HepG2 (cell line): ENCODE data around the gene HTR1E.

Experiments used
- EZH2 ChIP-seq: conservative IDR thresholded peaks from 2 replicates; pipeline ENCODE4 v1.6.1; 2012; ENCODE audit warnings: mild to moderate bottlenecking, low read depth, low read length, moderate library complexity
- HDAC2 ChIP-seq: sonication (generic); formaldehyde crosslinking; IDR thresholded peaks from 2 replicates; pipeline ENCODE4 v1.4.0; 2020; ENCODE audit warnings: missing genetic modification reagents
- JUND ChIP-seq: sonication (generic); formaldehyde crosslinking; IDR thresholded peaks from 2 replicates; pipeline ENCODE4 v1.8.0; 2022; ENCODE audit warnings: mild to moderate bottlenecking, missing genetic modification reagents
- MAZ ChIP-seq, 2 experiments: sonication (generic) in 1 of 2; formaldehyde crosslinking in 1 of 2; IDR thresholded peaks; 2 replicates each; pipeline versions ENCODE4 v1.5.0 to v1.6.1; 2012 to 2020; ENCODE audit warnings: low read depth in 2 of 2, mild to moderate bottlenecking in 2 of 2, borderline replicate concordance in 1 of 2, improper control_type of control experiment in 1 of 2, low read length in 1 of 2, missing genetic modification reagents in 1 of 2, moderate library complexity in 1 of 2
- MTA1 ChIP-seq: sonication (generic); formaldehyde crosslinking; IDR thresholded peaks from 2 replicates; pipeline ENCODE4 v1.4.0; 2020; ENCODE audit warnings: missing genetic modification reagents, mild to moderate bottlenecking, borderline replicate concordance
- POLR2AphosphoS5 ChIP-seq: IDR thresholded peaks from 2 replicates; pipeline ENCODE4 v1.6.1; 2012; ENCODE audit warnings: low read depth, low read length
- SMARCE1 ChIP-seq: fragments of 450-650 bp; IDR thresholded peaks from 2 replicates; pipeline ENCODE4 v1.6.1; 2017; ENCODE audit warnings: borderline replicate concordance
- U2AF1 ChIP-seq: fragments of 200-400 bp; formaldehyde crosslinking; optimal IDR thresholded peaks from 2 replicates; pipeline ENCODE3; 2017; ENCODE audit warnings: mild to moderate bottlenecking, low read depth, low read length
- ZBTB7B ChIP-seq: sonication (generic); formaldehyde crosslinking; IDR thresholded peaks from 2 replicates; pipeline ENCODE4 v1.4.0; 2020; ENCODE audit warnings: missing genetic modification reagents
- ZNF274 ChIP-seq: sonication (generic); formaldehyde crosslinking; IDR thresholded peaks from 2 replicates; pipeline ENCODE4 v1.5.1; 2020; ENCODE audit warnings: mild to moderate bottlenecking, missing genetic modification reagents
- TF ChIP-seq, protein P1 (sequence below): sonication (generic); formaldehyde crosslinking; IDR thresholded peaks from 2 replicates; pipeline ENCODE4 v1.4.0; 2020; ENCODE audit warnings: missing genetic modification reagents
- TF ChIP-seq, protein P2 (sequence below): sonication (generic); formaldehyde crosslinking; IDR thresholded peaks from 2 replicates; pipeline ENCODE4 v1.5.0; 2020; ENCODE audit warnings: mild to moderate bottlenecking, missing genetic modification reagents, moderate library complexity

DNA sequence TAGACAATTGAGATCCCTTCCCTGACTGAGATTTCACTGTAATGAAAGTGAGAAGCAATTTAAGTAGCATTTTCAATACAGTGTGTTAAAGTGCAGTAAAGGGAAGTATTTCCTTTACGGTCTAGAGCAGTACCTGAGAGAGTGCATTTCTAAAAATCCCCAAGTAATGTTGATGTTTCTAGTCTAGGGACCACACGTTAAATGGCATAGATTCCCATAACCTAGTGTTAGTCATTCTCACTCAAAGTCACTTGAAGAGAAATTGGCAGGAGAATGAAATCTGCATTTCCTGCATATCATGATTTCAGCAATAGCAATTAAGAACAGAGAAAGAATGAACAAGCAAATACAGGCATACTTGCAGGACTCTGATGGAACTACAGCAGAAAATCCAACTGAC lies 89.7 kb downstream of the HTR1E start:
- TF ChIP-seq, protein P1, sequence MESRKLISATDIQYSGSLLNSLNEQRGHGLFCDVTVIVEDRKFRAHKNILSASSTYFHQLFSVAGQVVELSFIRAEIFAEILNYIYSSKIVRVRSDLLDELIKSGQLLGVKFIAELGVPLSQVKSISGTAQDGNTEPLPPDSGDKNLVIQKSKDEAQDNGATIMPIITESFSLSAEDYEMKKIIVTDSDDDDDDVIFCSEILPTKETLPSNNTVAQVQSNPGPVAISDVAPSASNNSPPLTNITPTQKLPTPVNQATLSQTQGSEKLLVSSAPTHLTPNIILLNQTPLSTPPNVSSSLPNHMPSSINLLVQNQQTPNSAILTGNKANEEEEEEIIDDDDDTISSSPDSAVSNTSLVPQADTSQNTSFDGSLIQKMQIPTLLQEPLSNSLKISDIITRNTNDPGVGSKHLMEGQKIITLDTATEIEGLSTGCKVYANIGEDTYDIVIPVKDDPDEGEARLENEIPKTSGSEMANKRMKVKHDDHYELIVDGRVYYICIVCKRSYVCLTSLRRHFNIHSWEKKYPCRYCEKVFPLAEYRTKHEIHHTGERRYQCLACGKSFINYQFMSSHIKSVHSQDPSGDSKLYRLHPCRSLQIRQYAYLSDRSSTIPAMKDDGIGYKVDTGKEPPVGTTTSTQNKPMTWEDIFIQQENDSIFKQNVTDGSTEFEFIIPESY (CRISPR knock-in tag) = no peak
- no peak for TF ChIP-seq POLR2AphosphoS5
- TF ChIP-seq ZBTB7B (CRISPR knock-in tag) = no peak
- TF ChIP-seq, protein P2, sequence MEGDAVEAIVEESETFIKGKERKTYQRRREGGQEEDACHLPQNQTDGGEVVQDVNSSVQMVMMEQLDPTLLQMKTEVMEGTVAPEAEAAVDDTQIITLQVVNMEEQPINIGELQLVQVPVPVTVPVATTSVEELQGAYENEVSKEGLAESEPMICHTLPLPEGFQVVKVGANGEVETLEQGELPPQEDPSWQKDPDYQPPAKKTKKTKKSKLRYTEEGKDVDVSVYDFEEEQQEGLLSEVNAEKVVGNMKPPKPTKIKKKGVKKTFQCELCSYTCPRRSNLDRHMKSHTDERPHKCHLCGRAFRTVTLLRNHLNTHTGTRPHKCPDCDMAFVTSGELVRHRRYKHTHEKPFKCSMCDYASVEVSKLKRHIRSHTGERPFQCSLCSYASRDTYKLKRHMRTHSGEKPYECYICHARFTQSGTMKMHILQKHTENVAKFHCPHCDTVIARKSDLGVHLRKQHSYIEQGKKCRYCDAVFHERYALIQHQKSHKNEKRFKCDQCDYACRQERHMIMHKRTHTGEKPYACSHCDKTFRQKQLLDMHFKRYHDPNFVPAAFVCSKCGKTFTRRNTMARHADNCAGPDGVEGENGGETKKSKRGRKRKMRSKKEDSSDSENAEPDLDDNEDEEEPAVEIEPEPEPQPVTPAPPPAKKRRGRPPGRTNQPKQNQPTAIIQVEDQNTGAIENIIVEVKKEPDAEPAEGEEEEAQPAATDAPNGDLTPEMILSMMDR (CRISPR knock-in tag) = no peak
- TF ChIP-seq HDAC2 = no peak
- no peak for TF ChIP-seq JUND (CRISPR knock-in tag)
- TF ChIP-seq SMARCE1 = no peak
- TF ChIP-seq EZH2 = no peak
- no peak for TF ChIP-seq MTA1 (CRISPR knock-in tag)
- TF ChIP-seq MAZ (IDR thresholded peaks at IDR 0.05; ENCODE audit: borderline replicate concordance, low read depth, low read length) = no peak
- no peak for TF ChIP-seq MAZ (CRISPR knock-in tag; IDR thresholded peaks at IDR 0.05; ENCODE audit: low read depth)
- TF ChIP-seq U2AF1 = no peak
- no peak for TF ChIP-seq ZNF274 (CRISPR knock-in tag)
